HepG2 (cell line): Measurements from ENCODE around the gene MIB2.
"Not testable (repeated sequence)": the region's sequence is repeated elsewhere in the genome, so short reads cannot be mapped to it uniquely, and the experiment has no call there.

Source experiments
- CBX2 ChIP-seq, 2 experiments: fragments of 200-600 bp in 1 of 2; sonication (generic); formaldehyde crosslinking in 1 of 2; IDR thresholded peaks; 2 replicates each; pipeline versions ENCODE4 v1.7.0 to v1.8.1; 2018 to 2022; ENCODE audit warnings: low read depth in 2 of 2, low read length in 1 of 2, mild to moderate bottlenecking in 1 of 2, missing genetic modification reagents in 1 of 2
- EZH2 ChIP-seq: conservative IDR thresholded peaks from 2 replicates; pipeline ENCODE4 v1.6.1; 2012; ENCODE audit warnings: mild to moderate bottlenecking, low read depth, low read length, moderate library complexity
- HMG20A ChIP-seq: IDR thresholded peaks from 2 replicates; pipeline ENCODE4 v1.6.1; 2016; ENCODE audit warnings: borderline replicate concordance
- KLF13 ChIP-seq: sonication (generic); formaldehyde crosslinking; IDR thresholded peaks from 2 replicates; pipeline ENCODE4 v1.4.0; 2020; ENCODE audit warnings: mild to moderate bottlenecking, missing genetic modification reagents
- NCOR1 ChIP-seq: fragments of 200-600 bp; sonication (generic); IDR thresholded peaks from 2 replicates; pipeline ENCODE4 v1.7.0; 2017; ENCODE audit warnings: antibody characterized with exemption, low read length, borderline replicate concordance
- POLR2AphosphoS5 ChIP-seq: IDR thresholded peaks from 2 replicates; pipeline ENCODE4 v1.6.1; 2012; ENCODE audit warnings: low read depth, low read length
- SIN3B ChIP-seq: fragments of 150-350 bp; IDR thresholded peaks from 2 replicates; pipeline ENCODE4 v1.6.1; 2014; ENCODE audit warnings: low read length
- SP1 ChIP-seq, 2 experiments: fragments of 450-650 bp in 1 of 2; sonication (generic) in 1 of 2; formaldehyde crosslinking in 1 of 2; IDR thresholded peaks; 2 replicates each; pipeline versions ENCODE4 v1.4.0 to v1.6.1; 2016 to 2020; ENCODE audit warnings: missing genetic modification reagents in 1 of 2
- ZNF10 ChIP-seq: sonication (generic); formaldehyde crosslinking; IDR thresholded peaks from 2 replicates; pipeline ENCODE4 v1.4.0; 2020; ENCODE audit warnings: mild to moderate bottlenecking, low read depth, missing genetic modification reagents, borderline replicate concordance
- ZNF510 ChIP-seq: sonication (generic); formaldehyde crosslinking; IDR thresholded peaks from 2 replicates; pipeline ENCODE4 v1.4.0; 2020; ENCODE audit warnings: low read depth, mild to moderate bottlenecking, missing genetic modification reagents
- TF ChIP-seq, protein P1 (sequence below): sonication (generic); formaldehyde crosslinking; IDR thresholded peaks from 2 replicates; pipeline ENCODE4 v1.5.0; 2020; ENCODE audit warnings: mild to moderate bottlenecking, missing genetic modification reagents, moderate library complexity
- TF ChIP-seq, protein P2 (sequence below): sonication (generic); formaldehyde crosslinking; IDR thresholded peaks from 2 replicates; pipeline ENCODE4 v1.4.0; 2020; ENCODE audit warnings: mild to moderate bottlenecking, missing genetic modification reagents, borderline replicate concordance

DNA sequence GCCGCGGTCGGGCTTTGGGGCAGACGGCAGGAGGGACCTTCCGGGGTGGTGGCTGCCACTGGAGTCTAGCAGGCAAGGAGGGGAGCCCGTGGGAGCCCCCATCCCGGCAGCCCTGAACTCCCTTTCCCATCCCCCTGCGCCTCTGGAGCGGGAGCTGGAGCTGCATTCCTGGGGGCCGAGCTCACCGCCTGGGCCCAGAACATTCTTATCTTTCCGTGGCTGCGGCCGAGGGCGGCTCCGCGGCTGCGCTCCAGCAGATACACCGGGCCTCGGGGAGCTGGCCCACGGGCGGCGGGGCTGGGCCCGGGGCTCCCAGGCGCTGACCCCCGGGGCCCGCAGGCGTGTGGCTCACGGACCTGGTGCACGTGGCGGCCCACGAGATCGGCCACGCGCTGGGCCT, 18.1 kb downstream of the MIB2 start:
- TF ChIP-seq, protein P1, sequence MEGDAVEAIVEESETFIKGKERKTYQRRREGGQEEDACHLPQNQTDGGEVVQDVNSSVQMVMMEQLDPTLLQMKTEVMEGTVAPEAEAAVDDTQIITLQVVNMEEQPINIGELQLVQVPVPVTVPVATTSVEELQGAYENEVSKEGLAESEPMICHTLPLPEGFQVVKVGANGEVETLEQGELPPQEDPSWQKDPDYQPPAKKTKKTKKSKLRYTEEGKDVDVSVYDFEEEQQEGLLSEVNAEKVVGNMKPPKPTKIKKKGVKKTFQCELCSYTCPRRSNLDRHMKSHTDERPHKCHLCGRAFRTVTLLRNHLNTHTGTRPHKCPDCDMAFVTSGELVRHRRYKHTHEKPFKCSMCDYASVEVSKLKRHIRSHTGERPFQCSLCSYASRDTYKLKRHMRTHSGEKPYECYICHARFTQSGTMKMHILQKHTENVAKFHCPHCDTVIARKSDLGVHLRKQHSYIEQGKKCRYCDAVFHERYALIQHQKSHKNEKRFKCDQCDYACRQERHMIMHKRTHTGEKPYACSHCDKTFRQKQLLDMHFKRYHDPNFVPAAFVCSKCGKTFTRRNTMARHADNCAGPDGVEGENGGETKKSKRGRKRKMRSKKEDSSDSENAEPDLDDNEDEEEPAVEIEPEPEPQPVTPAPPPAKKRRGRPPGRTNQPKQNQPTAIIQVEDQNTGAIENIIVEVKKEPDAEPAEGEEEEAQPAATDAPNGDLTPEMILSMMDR (CRISPR knock-in tag) = not testable (repeated sequence)
- not testable (repeated sequence) for TF ChIP-seq ZNF510 (CRISPR knock-in tag); EZH2; POLR2AphosphoS5; ZNF10 (CRISPR knock-in tag); SIN3B; HMG20A (CRISPR knock-in tag); NCOR1; CBX2 (IDR thresholded peaks at IDR 0.05; ENCODE audit: low read depth, low read length); CBX2 (CRISPR knock-in tag; IDR thresholded peaks at IDR 0.05; ENCODE audit: low read depth); SP1 (IDR thresholded peaks at IDR 0.05); SP1 (CRISPR knock-in tag; IDR thresholded peaks at IDR 0.05); KLF13 (CRISPR knock-in tag)
- TF ChIP-seq, protein P2, sequence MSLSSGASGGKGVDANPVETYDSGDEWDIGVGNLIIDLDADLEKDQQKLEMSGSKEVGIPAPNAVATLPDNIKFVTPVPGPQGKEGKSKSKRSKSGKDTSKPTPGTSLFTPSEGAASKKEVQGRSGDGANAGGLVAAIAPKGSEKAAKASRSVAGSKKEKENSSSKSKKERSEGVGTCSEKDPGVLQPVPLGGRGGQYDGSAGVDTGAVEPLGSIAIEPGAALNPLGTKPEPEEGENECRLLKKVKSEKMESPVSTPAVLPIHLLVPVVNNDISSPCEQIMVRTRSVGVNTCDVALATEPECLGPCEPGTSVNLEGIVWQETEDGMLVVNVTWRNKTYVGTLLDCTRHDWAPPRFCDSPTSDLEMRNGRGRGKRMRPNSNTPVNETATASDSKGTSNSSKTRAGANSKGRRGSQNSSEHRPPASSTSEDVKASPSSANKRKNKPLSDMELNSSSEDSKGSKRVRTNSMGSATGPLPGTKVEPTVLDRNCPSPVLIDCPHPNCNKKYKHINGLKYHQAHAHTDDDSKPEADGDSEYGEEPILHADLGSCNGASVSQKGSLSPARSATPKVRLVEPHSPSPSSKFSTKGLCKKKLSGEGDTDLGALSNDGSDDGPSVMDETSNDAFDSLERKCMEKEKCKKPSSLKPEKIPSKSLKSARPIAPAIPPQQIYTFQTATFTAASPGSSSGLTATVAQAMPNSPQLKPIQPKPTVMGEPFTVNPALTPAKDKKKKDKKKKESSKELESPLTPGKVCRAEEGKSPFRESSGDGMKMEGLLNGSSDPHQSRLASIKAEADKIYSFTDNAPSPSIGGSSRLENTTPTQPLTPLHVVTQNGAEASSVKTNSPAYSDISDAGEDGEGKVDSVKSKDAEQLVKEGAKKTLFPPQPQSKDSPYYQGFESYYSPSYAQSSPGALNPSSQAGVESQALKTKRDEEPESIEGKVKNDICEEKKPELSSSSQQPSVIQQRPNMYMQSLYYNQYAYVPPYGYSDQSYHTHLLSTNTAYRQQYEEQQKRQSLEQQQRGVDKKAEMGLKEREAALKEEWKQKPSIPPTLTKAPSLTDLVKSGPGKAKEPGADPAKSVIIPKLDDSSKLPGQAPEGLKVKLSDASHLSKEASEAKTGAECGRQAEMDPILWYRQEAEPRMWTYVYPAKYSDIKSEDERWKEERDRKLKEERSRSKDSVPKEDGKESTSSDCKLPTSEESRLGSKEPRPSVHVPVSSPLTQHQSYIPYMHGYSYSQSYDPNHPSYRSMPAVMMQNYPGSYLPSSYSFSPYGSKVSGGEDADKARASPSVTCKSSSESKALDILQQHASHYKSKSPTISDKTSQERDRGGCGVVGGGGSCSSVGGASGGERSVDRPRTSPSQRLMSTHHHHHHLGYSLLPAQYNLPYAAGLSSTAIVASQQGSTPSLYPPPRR = not testable (repeated sequence)
